IMR-90 (cell line): Measurements from ENCODE around the gene CAMTA1. TPM values are rescaled to one million over a fixed set of nuclear protein-coding genes. Genes with fewer than 3 reads are reported as not detected.

Source experiments
- ATAC-seq: fragments of 200-7000 bp; cut with Tn5 transposase; 2 replicates; pipeline ENCODE4 v1.9.1; 2020; ENCODE audit warnings: low read depth, mild to moderate bottlenecking, moderate library complexity
- BruUV-seq: library from RNA; stranded (reverse); fragments of 400-500 nt; replicated peaks from 2 replicates; lab custom pipeline; 2021; lab: Mats Ljungman, UMichigan
- CTCF ChIA-PET: fragments of 300-600 bp; formaldehyde crosslinking; extraction: SDS; loops from one replicate; lab custom pipeline; 2021; ENCODE audit warnings: antibody characterized with exemption; lab: Yijun Ruan, JAX
- POLR2A ChIA-PET: fragments of 300-600 bp; sonication (Branson Sonifier 250); formaldehyde crosslinking; loops from one replicate; lab custom pipeline; 2022; ENCODE audit warnings: antibody characterized with exemption; ENCODE audit not compliant: unreplicated experiment; lab: Charles Lee
- DNase-seq: peaks from one replicate; pipeline ENCODE4 v3.0.0; 2013
- H2AFZ ChIP-seq: replicated peaks from 2 replicates; pipeline ENCODE3; 2013; ENCODE audit warnings: low read length, mild to moderate bottlenecking; ENCODE audit not compliant: poor library complexity
- H2AK5ac ChIP-seq: 2 replicates; pipeline ENCODE4 v1.6.1; 2013; ENCODE audit warnings: low read depth, low read length, inconsistent platforms
- H2AK9ac ChIP-seq: replicated peaks from 2 replicates; pipeline ENCODE3; 2013; ENCODE audit warnings: mild to moderate bottlenecking, low read depth, low read length, moderate library complexity; ENCODE audit not compliant: poor library complexity
- H2BK120ac ChIP-seq: 2 replicates; pipeline ENCODE4 v1.6.1; 2013; ENCODE audit warnings: low read depth, low read length, inconsistent platforms
- H2BK15ac ChIP-seq: 3 replicates; pipeline ENCODE4 v1.6.1; 2013; ENCODE audit warnings: low read depth, low read length, inconsistent platforms
- H2BK20ac ChIP-seq: 2 replicates; pipeline ENCODE4 v1.6.1; 2013; ENCODE audit warnings: low read depth, mild to moderate bottlenecking, inconsistent platforms, low read length, moderate library complexity
- H2BK5ac ChIP-seq: 2 replicates; pipeline ENCODE4 v1.6.1; 2013; ENCODE audit warnings: mild to moderate bottlenecking, low read depth, low read length, inconsistent platforms; ENCODE audit not compliant: poor library complexity, severe bottlenecking
- H3K14ac ChIP-seq: replicated peaks from 2 replicates; pipeline ENCODE4 v1.6.1; 2013; ENCODE audit warnings: low read depth, low read length, inconsistent platforms
- H3K18ac ChIP-seq: 2 replicates; pipeline ENCODE4 v1.6.1; 2013; ENCODE audit warnings: low read depth, low read length, control low read depth
- H3K23ac ChIP-seq: 2 replicates; pipeline ENCODE4 v1.6.1; 2013; ENCODE audit warnings: low read depth, low read length, inconsistent platforms
- H3K27ac ChIP-seq: 2 replicates; pipeline ENCODE4 v1.5.1; 2013; ENCODE audit warnings: mild to moderate bottlenecking, control low read depth, low read length; ENCODE audit not compliant: insufficient read depth
- H3K27me3 ChIP-seq: 2 replicates; pipeline ENCODE4 v1.6.1; 2013; ENCODE audit warnings: low read length; ENCODE audit not compliant: control insufficient read depth, insufficient read depth
- H3K36me3 ChIP-seq: 2 replicates; pipeline ENCODE4 v1.6.1; 2013; ENCODE audit warnings: low read length, mixed read lengths; ENCODE audit not compliant: control insufficient read depth, insufficient read depth
- H3K4ac ChIP-seq: 2 replicates; pipeline ENCODE4 v1.6.1; 2013; ENCODE audit warnings: low read depth, low read length, inconsistent platforms
- H3K4me1 ChIP-seq: 2 replicates; pipeline ENCODE4 v1.6.1; 2013; ENCODE audit warnings: low read length, mixed read lengths; ENCODE audit not compliant: control insufficient read depth, insufficient read depth
- H3K4me2 ChIP-seq: 2 replicates; pipeline ENCODE4 v1.6.1; 2013; ENCODE audit warnings: low read depth, mild to moderate bottlenecking, control low read depth, low read length, moderate library complexity
- H3K4me3 ChIP-seq: 2 replicates; pipeline ENCODE4 v1.5.1; 2013; ENCODE audit warnings: low read depth, mild to moderate bottlenecking, control low read depth, low read length, moderate library complexity; ENCODE audit not compliant: insufficient read depth
- H3K56ac ChIP-seq: 2 replicates; pipeline ENCODE4 v1.6.1; 2013; ENCODE audit warnings: low read length, inconsistent platforms; ENCODE audit not compliant: insufficient read depth; ENCODE audit errors: extremely low read depth
- H3K79me1 ChIP-seq, 2 experiments: 2 replicates each; pipeline ENCODE4 v1.6.1; 2013; ENCODE audit warnings: low read length in 2 of 2, inconsistent platforms in 1 of 2, low read depth in 1 of 2
- H3K9ac ChIP-seq: 2 replicates; pipeline ENCODE4 v1.6.1; 2013; ENCODE audit warnings: low read depth, low read length, control low read depth
- H3K9me1 ChIP-seq: 2 replicates; pipeline ENCODE4 v1.6.1; 2013; ENCODE audit warnings: low read length, inconsistent platforms; ENCODE audit not compliant: insufficient read depth
- H3K9me3 ChIP-seq: 2 replicates; pipeline ENCODE4 v1.6.1; 2013; ENCODE audit warnings: low read length; ENCODE audit not compliant: control insufficient read depth, insufficient read depth
- H4K20me1 ChIP-seq: 2 replicates; pipeline ENCODE4 v1.6.1; 2013; ENCODE audit warnings: low read length, inconsistent platforms; ENCODE audit not compliant: insufficient read depth
- H4K5ac ChIP-seq: 2 replicates; pipeline ENCODE4 v1.6.1; 2013; ENCODE audit warnings: mild to moderate bottlenecking, low read depth, low read length, control low read depth
- H4K8ac ChIP-seq, 2 experiments: 2 replicates each; pipeline ENCODE4 v1.6.1; 2013; ENCODE audit warnings: low read depth in 2 of 2, low read length in 2 of 2, control low read depth in 1 of 2, inconsistent platforms in 1 of 2
- H4K91ac ChIP-seq: 2 replicates; pipeline ENCODE4 v1.6.1; 2013; ENCODE audit warnings: low read depth, low read length, inconsistent platforms; ENCODE audit not compliant: insufficient read depth
- CHD1 ChIP-seq: IDR thresholded peaks from 2 replicates; pipeline ENCODE4 v1.6.1; 2012; ENCODE audit warnings: low read depth, low read length, improper control_type of control experiment
- NFE2L2 ChIP-seq: fragments of 150-350 bp; IDR thresholded peaks from 2 replicates; pipeline ENCODE4 v1.6.1; 2016; ENCODE audit warnings: low read depth, mild to moderate bottlenecking, low read length
- RFX5 ChIP-seq: IDR thresholded peaks from 2 replicates; pipeline ENCODE4 v1.8.0; 2012; ENCODE audit warnings: low read depth, mild to moderate bottlenecking, low read length, moderate library complexity
- WGBS, 2 experiments: methylation state at CpG; one replicate each; pipeline versions ENCODE4 v1.1.5 to v1.1.7; 2013; ENCODE audit warnings: missing lambda C conversion rate in 2 of 2; ENCODE audit not compliant: insufficient read length in 1 of 2; ENCODE audit errors: extremely low coverage in 2 of 2; 5-methylcytosine and 5-hydroxymethylcytosine counted together
- dilution Hi-C: fragments of 300-500 bp; cut with HindIII; formaldehyde crosslinking; loops from one replicate; pipeline ENCODE4 v1.14.3; 2018; ENCODE audit warnings: low sequenced_read_pairs; ENCODE audit not compliant: unreplicated experiment
- in situ Hi-C: fragments of 300-500 bp; cut with MboI; formaldehyde crosslinking; loops from 3 replicates; pipeline ENCODE4 v1.14.3; 2019; ENCODE audit warnings: low sequenced_read_pairs, inconsistent platforms, mixed read lengths
- intact Hi-C: fragments of 100-400 bp; cut with micrococcal nuclease; formaldehyde crosslinking; loops from 2 replicates; pipeline ENCODE4 v1.10.0; 2022
- polyA plus RNA-seq, 3 experiments: library from polyadenylated mRNA; depleted of rRNA; stranded (reverse); fragments of >200 nt; gene quantifications; 2 replicates each; pipeline ENCODE4 v1.2.3, GENCODE V29; 2012; ENCODE audit warnings: low replicate concordance in 1 of 3
- total RNA-seq: library from RNA; depleted of rRNA; stranded (reverse); fragments of >200 nt; gene quantifications from 2 replicates; pipeline ENCODE4 v1.2.3, GENCODE V29; 2012

Gene CAMTA1
- total and polyA plus RNA-seq, 2 of the 4 experiments (the other 2 are of a cell fraction): 35.5 to 74.3 TPM

GRCh38 chr1:7253988-7254587 lies 468.8 kb downstream of the CAMTA1 start:
- POLR2A ChIA-PET: no interaction called here

More at GRCh38 chr1:7253988-7254587, 468.8 kb downstream of the CAMTA1 start:
- no peak overlapping the region for H4K5ac ChIP-seq
- DNase-seq (no peak), ATAC-seq (no peak)
- WGBS, 2 experiments: 97% methylated on average over 5 of the region's 11 CpGs; no CpG with 5 or more reads in 1 of the 2 experiments
- no peak overlapping the region for H4K91ac ChIP-seq
- BruUV-seq: no TSS peak
- intact Hi-C loops: no loop called here
- H3K14ac ChIP-seq: no peak overlapping the region; the same call in 1 of the 2 replicates
- no peak overlapping the region for H3K56ac ChIP-seq
- H3K27ac ChIP-seq: no peak overlapping the region
- H2BK20ac ChIP-seq: no peak overlapping the region; the same call in 1 of the 2 replicates
- H3K4me1 ChIP-seq: peaks cover 9% of the 10 kb centered on the region
- H2AK9ac ChIP-seq: no peak overlapping the region
- H3K4ac ChIP-seq: no peak overlapping the region
- no peak overlapping the region for H2BK120ac ChIP-seq
- no peaks in the 10 kb centered on the region for H3K27me3 ChIP-seq
- H3K9me1 ChIP-seq: peaks cover 2% of the 10 kb centered on the region; the same call in 1 of the 2 replicates
- CTCF ChIA-PET: interaction anchor here (0.6 kb wide), 1 partner anchor 256 kb away, joined by 3 read pairs; no protein-coding TSS in a partner anchor
- peak overlapping the region; percentile 21 for H2BK5ac ChIP-seq
- H3K9ac ChIP-seq: no peak overlapping the region
- H4K8ac ChIP-seq: peak overlapping the region in 1 of 2 experiments; percentile 67; a peak in 1 of 4 replicates
- no peaks in the 10 kb centered on the region for H3K36me3 ChIP-seq
- no peaks in the 10 kb centered on the region for H3K79me1 ChIP-seq
- no peak overlapping the region for H2AFZ ChIP-seq
- no peak overlapping the region for H3K4me3 ChIP-seq
- H3K4me2 ChIP-seq: no peak overlapping the region
- no peaks in the 10 kb centered on the region for H3K9me3 ChIP-seq
- no peak overlapping the region for H3K18ac ChIP-seq
- peak overlapping the region; percentile 37 for H2AK5ac ChIP-seq
- 0 out of 3 replicates have a peak overlapping the region, but pooled peaks have one; percentile 10 for H2BK15ac ChIP-seq
- in situ Hi-C loops: no loop called here
- H4K20me1 ChIP-seq: no peaks in the 10 kb centered on the region
- dilution Hi-C loops: no loop called here
- TF ChIP-seq RFX5: no peak
- TF ChIP-seq CHD1: no peak
- no peak for TF ChIP-seq NFE2L2
- H3K23ac ChIP-seq: no peak overlapping the region
